ENCODE data around the gene HNRNPUL2. TPM values are rescaled to one million over a fixed set of nuclear protein-coding genes. Genes with fewer than 3 reads are reported as not detected.

HNRNPUL2 gene
- total and polyA plus RNA-seq, 4 donors, result 25.6 to 53.1 (median 35.5) TPM

DNA sequence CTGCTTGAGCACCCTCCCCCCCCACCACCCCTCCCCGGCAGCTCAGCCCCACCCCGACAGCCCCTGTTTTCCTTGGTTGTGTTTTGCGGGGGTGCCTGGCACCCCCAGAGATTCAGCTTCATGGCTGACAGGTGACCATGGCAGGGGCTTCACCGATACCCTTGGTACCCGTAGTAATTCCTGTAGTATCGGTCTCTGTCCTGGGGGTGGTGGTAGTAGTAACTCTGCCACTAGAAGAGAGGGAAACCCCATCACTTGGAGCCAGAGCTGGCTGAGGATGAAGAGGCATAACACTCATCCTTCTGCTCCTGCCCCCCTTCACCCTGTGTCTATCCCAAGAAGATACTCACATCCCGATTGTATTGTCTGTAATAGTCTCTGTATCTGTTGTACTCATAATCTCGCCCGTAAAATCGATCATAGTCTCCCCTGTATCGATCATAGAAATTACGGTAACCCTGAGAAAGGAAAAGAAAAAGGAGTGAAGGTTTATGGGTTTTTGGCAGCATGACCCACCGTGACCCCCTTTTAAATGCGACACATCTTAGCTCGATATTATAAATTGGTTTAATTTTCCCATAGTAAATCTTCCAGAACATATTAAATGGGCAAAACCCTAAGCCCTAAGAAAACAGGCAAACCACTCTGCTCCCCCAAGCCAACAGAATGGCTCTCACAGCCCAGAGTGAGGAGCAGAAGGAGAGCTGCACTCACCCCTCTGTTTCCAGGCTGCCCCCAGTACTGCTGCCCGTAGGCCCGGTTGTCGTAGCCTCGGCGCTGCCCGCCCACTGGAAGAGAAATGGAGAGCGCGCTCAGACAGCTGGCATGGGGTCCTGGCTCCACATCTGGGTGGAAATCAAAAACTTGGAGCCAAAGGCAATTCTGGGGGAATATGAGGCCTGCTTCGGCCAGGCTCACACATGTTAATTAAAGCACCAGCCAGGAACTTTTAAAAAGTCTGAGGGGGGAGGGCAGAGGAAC is 11.8 kb downstream of the HNRNPUL2 start:
- no peak overlapping the region for H3K27ac ChIP-seq (ENCODE audit: low read depth in 1 of 2, low read length in 1 of 2)
- peaks cover 0 to 5% (median 0%) of the 10 kb centered on the region in 5 donors for H3K4me1 ChIP-seq (ENCODE audit: control insufficient read depth in 5 of 5, insufficient read depth in 5 of 5, low read length in 5 of 5)
- H3K4me3 ChIP-seq, result no peak overlapping the region
- no peaks in the 10 kb centered on the region for H3K27me3 ChIP-seq (ENCODE audit: control insufficient read depth in 3 of 3, insufficient read depth in 3 of 3, low read length in 2 of 3)
- ATAC-seq (ENCODE audit: insufficient read depth, low FRiP score), result no peak
- WGBS, 2 donors, result 93 to 94% methylated on average over 24 of the region's 24 CpGs
- no peak overlapping the region for H3K9ac ChIP-seq (ENCODE audit: insufficient read depth in 1 of 2, low read length in 2 of 2)
- TF ChIP-seq CTCF (IDR thresholded peaks at IDR 0.05; ENCODE audit: control extremely low read depth, extremely low read depth), result no peak
- H3K36me3 ChIP-seq (ENCODE audit: control insufficient read depth in 4 of 4, insufficient read depth in 4 of 4, low read length in 4 of 4), result peaks cover 51 to 64% (median 53%) of the 10 kb centered on the region in 4 donors
- H3K9me3 ChIP-seq (ENCODE audit: control insufficient read depth in 4 of 4, insufficient read depth in 3 of 4, low read length in 3 of 4), result no peaks in the 10 kb centered on the region
- DNase-seq, result no peak

- TF ChIP-seq CTCF (IDR thresholded peaks at IDR 0.05; ENCODE audit: control extremely low read depth, extremely low read depth), result no peak
These were observed 13.9 kb downstream of the HNRNPUL2 start for GRCh38 chr11:62713343-62713742.

DNA sequence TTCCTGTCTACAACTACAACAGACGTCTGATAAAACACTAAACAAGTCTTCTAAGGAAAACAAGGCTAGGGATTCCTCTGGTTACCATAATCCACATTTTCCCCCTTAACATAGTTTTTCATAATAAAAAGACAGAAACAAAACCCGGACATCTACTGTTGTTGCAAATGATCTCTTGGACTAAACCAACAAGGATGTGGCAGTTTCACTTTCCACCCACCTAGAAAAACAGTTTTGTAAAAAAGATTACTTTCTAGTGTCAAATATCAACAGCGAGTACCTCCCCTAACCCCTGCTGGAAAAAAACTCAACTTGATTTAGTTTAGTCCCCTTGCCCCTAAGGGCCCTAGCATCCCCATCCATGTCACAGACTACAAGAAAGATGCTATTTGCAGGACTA is 14.4 kb downstream of the HNRNPUL2 start:
- Histone ChIP-seq H3K27ac (ENCODE audit: low read depth in 1 of 2, low read length in 1 of 2) (peak overlapping the region in 1 of 2 donors; percentile 81), H3K27me3 (ENCODE audit: control insufficient read depth in 3 of 3, insufficient read depth in 3 of 3, low read length in 2 of 3) (no peaks in the 10 kb centered on the region), H3K9me3 (ENCODE audit: control insufficient read depth in 4 of 4, insufficient read depth in 3 of 4, low read length in 3 of 4) (no peaks in the 10 kb centered on the region), H3K9ac (ENCODE audit: insufficient read depth in 1 of 2, low read length in 2 of 2) (no peak overlapping the region), H3K36me3 (ENCODE audit: control insufficient read depth in 4 of 4, insufficient read depth in 4 of 4, low read length in 4 of 4) (peaks cover 33 to 47% (median 35%) of the 10 kb centered on the region in 4 donors), H3K4me1 (ENCODE audit: control insufficient read depth in 5 of 5, insufficient read depth in 5 of 5, low read length in 5 of 5) (peaks cover 5 to 21% (median 8%) of the 10 kb centered on the region in 5 donors), H3K4me3 (no peak overlapping the region)
- ATAC-seq (ENCODE audit: insufficient read depth, low FRiP score) (no peak), DNase-seq (no peak)
- no peak for TF ChIP-seq CTCF (IDR thresholded peaks at IDR 0.05; ENCODE audit: control extremely low read depth, extremely low read depth)
- 60 to 69% methylated on average over 3 of the region's 3 CpGs for WGBS, 2 donors

More at GRCh38 chr11:62713343-62713742, 13.9 kb downstream of the HNRNPUL2 start:
- 72 to 91% methylated on average over 2 of the region's 2 CpGs for whole genome bisulfite sequencing, 2 donors
- ATAC-seq (ENCODE audit: insufficient read depth, low FRiP score) (peak; percentile 46), DNase-seq (peak in 1 of 3 donors; percentile 10)
- Histone ChIP-seq H3K9ac (ENCODE audit: insufficient read depth in 1 of 2, low read length in 2 of 2) (no peak overlapping the region), H3K4me3 (no peak overlapping the region), H3K4me1 (ENCODE audit: control insufficient read depth in 5 of 5, insufficient read depth in 5 of 5, low read length in 5 of 5) (peaks cover 4 to 16% (median 5%) of the 10 kb centered on the region in 5 donors), H3K36me3 (ENCODE audit: control insufficient read depth in 4 of 4, insufficient read depth in 4 of 4, low read length in 4 of 4) (peaks cover 33 to 52% (median 38%) of the 10 kb centered on the region in 4 donors), H3K9me3 (ENCODE audit: control insufficient read depth in 4 of 4, insufficient read depth in 3 of 4, low read length in 3 of 4) (no peaks in the 10 kb centered on the region), H3K27me3 (ENCODE audit: control insufficient read depth in 3 of 3, insufficient read depth in 3 of 3, low read length in 2 of 3) (no peaks in the 10 kb centered on the region), H3K27ac (ENCODE audit: low read depth in 1 of 2, low read length in 1 of 2) (peak overlapping the region; percentile 61 to 81)
